BLaER1 (cell line): ENCODE measurements around the gene TMEM200B.
"Not testable (repeated sequence)": the region's sequence is repeated elsewhere in the genome, so short reads cannot be mapped to it uniquely, and the experiment has no call there.

Experiments used
- H3K27ac ChIP-seq: shearing (Covaris generic); formaldehyde crosslinking; 2 replicates; pipeline ENCODE4 v1.8.1; 2022
- H3K27me3 ChIP-seq: shearing (Covaris generic); formaldehyde crosslinking; 2 replicates; pipeline ENCODE4 v1.8.1; 2022
- H3K36me3 ChIP-seq: shearing (Covaris generic); formaldehyde crosslinking; 2 replicates; pipeline ENCODE4 v1.8.1; 2022
- H3K4me1 ChIP-seq: shearing (Covaris generic); formaldehyde crosslinking; 2 replicates; pipeline ENCODE4 v1.8.1; 2022
- H3K4me2 ChIP-seq: shearing (Covaris generic); formaldehyde crosslinking; 2 replicates; pipeline ENCODE4 v1.8.1; 2022
- H3K4me3 ChIP-seq: shearing (Covaris generic); formaldehyde crosslinking; 2 replicates; pipeline ENCODE4 v1.8.1; 2022
- H3K9ac ChIP-seq: shearing (Covaris generic); formaldehyde crosslinking; 2 replicates; pipeline ENCODE4 v1.8.1; 2022
- H3K9me3 ChIP-seq: shearing (Covaris generic); formaldehyde crosslinking; 2 replicates; pipeline ENCODE4 v1.8.1; 2022
- H4K20me1 ChIP-seq: shearing (Covaris generic); formaldehyde crosslinking; 2 replicates; pipeline ENCODE4 v1.8.1; 2022
- Cebpa-rat ChIP-seq: shearing (Covaris generic); IDR thresholded peaks from 2 replicates; pipeline ENCODE4 v1.8.1; 2022

The TMEM200B gene

DNA sequence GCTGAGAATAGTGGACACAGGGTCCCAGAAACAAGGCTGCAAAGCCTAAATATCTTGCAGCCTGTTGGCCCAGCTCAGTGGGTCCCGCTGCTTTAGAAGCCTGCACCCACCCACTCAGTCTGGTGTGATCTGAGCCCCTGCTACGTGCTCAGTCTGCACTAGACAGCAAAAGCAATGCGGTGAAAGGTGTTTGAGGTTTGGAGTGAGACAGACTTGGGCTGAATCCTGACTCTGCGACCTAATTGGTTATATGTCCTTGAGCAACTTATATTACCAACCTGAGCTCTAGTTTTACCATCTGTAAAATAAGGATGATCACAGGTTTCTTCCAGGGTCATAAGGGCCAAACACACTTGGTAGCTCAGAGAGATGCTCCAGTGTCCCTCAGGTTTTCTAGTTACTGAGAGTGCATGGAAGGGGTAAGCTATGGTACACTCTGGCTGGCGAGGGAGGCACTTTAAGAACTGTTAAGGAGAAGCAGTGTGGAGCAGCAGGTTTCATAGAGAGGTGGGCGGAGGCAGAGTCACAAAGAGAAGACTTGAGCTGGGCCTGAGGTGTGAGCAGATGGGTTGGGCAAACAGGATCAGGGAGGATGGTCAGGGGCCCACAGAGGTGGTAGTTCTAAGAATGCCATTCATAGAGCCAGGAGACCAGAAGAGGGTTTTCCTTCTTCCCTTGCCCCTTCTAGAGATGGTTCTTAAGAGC lies 10.1 kb downstream of the TMEM200B start:
- H3K36me3 ChIP-seq = peaks cover 96% of the 10 kb centered on the region
- H3K4me3 ChIP-seq = no peak overlapping the region
- no peak for TF ChIP-seq Cebpa-rat
- 0 out of 2 replicates have a peak, but pooled peaks cover 2% of the 10 kb centered on the region for H4K20me1 ChIP-seq
- no peaks in the 10 kb centered on the region for H3K4me1 ChIP-seq
- H3K9ac ChIP-seq = no peak overlapping the region
- no peak overlapping the region for H3K27ac ChIP-seq
- H3K4me2 ChIP-seq = no peak overlapping the region
- H3K27me3 ChIP-seq = no peaks in the 10 kb centered on the region
- H3K9me3 ChIP-seq = no peaks in the 10 kb centered on the region

DNA sequence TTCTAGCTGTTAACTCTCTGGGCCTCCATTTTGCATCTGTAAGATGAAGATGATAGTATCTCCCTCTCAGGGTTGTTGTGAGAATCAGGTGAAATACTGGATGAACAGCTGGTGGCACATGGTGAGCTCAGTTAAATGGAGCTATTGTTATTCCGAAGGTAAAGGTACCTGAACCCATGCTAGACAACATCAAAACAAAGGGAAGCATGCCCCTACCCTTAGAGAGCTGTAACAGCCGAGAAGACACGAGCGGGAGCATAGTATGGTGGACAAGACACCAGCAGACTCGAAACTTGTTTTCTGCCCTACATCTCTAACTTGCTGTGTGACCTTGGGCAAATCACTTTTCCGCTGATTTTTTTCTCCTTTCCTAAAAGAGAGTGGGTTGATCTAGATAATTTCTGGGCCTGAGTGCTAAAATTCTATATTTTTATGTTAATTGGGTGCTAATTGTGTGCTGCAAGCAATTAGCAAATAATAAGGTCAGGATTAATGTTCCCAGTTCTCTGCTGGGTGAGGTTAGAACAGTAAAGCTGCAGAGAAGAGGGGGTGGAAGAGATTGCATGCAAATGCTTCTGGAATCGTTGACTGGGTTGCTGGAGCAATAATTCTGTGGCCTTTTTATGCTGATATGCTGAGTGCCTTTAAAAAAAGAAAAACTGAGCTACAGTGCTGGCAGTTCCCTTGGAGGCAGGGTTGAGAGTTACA lies 10.8 kb downstream of the TMEM200B start:
- H3K36me3 ChIP-seq = peaks cover 96% of the 10 kb centered on the region
- no peaks in the 10 kb centered on the region for H3K27me3 ChIP-seq
- TF ChIP-seq Cebpa-rat = no peak
- H4K20me1 ChIP-seq = no peaks in the 10 kb centered on the region
- H3K27ac ChIP-seq = no peak overlapping the region
- no peak overlapping the region for H3K4me3 ChIP-seq
- no peak overlapping the region for H3K9ac ChIP-seq
- no peak overlapping the region for H3K4me2 ChIP-seq
- H3K9me3 ChIP-seq = no peaks in the 10 kb centered on the region
- no peaks in the 10 kb centered on the region for H3K4me1 ChIP-seq

DNA sequence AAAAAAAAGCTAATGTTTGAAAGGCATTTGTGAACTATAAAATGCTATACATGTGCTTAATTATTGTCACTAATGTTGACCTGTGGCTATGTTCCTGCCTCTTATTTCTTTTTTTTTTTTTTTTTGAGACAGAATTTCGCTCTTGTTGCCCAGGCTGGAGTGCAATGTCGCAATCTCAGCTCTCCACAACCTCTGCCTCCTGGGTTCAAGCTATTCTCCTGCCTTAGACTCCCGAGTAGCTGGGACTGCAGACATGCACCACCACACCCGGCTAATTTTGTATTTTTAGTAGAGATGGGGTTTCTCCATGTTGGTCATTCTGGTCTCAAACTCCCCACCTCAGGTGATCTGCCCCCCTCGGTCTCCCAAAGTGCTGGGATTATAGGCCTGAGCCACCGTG lies 15.7 kb downstream of the TMEM200B start:
- peaks cover 76% of the 10 kb centered on the region for H3K36me3 ChIP-seq
- not testable (repeated sequence) for H3K27ac ChIP-seq, H3K9ac ChIP-seq, H3K4me1 ChIP-seq, H3K27me3 ChIP-seq, H3K4me3 ChIP-seq, H3K9me3 ChIP-seq, H3K4me2 ChIP-seq, H4K20me1 ChIP-seq

DNA sequence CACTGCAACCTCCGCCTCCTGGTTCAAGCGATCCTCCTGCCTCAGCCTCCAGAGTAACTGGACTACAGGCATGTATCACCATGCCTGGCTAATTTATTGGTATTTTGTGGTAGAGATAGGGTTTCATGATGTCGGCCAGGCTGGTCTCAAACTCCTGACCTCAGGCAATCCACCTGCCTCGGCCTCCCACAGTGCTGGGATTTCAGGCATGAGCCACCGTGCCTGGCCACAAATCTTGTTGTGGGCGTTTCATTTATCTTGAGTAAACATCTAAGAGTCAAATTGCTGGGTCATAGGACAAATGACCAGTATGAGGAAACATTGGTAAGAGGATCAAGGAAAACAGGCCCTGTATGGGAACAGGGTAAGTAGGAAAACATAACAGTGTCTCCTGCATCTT lies 17.9 kb downstream of the TMEM200B start:
- no peak overlapping the region for H3K27ac ChIP-seq
- no peak overlapping the region for H3K4me3 ChIP-seq
- H3K36me3 ChIP-seq = peaks cover 70% of the 10 kb centered on the region
- no peaks in the 10 kb centered on the region for H4K20me1 ChIP-seq
- no peak overlapping the region for H3K9ac ChIP-seq
- H3K4me2 ChIP-seq = no peak overlapping the region
- no peaks in the 10 kb centered on the region for H3K4me1 ChIP-seq
- TF ChIP-seq Cebpa-rat = no peak
- H3K27me3 ChIP-seq = no peaks in the 10 kb centered on the region
- H3K9me3 ChIP-seq = no peaks in the 10 kb centered on the region

DNA sequence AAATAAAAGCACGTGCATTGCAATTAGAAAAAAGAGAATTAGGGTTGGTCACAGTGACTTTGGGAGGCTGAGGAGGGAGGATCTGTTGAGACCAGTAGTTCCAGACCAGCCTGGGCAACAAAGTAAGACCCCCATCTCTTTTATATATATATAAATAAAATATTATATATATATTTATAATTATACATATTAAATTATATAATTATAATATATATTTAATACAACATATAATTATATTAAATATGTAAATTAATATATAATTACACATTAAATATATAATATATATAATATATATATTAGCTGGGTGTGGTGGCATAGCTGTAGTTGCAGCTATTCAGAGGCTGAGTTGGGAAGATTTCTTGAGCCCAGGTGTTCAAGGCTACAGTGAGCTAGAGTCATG lies 23.2 kb downstream of the TMEM200B start:
- TF ChIP-seq Cebpa-rat = no peak
- H3K36me3 ChIP-seq = peaks cover 75% of the 10 kb centered on the region
- H3K27ac ChIP-seq = no peak overlapping the region
- H3K9me3 ChIP-seq = no peaks in the 10 kb centered on the region
- no peaks in the 10 kb centered on the region for H4K20me1 ChIP-seq
- no peaks in the 10 kb centered on the region for H3K4me1 ChIP-seq
- no peaks in the 10 kb centered on the region for H3K27me3 ChIP-seq
- no peak overlapping the region for H3K9ac ChIP-seq
- H3K4me2 ChIP-seq = no peak overlapping the region
- H3K4me3 ChIP-seq = no peak overlapping the region

DNA sequence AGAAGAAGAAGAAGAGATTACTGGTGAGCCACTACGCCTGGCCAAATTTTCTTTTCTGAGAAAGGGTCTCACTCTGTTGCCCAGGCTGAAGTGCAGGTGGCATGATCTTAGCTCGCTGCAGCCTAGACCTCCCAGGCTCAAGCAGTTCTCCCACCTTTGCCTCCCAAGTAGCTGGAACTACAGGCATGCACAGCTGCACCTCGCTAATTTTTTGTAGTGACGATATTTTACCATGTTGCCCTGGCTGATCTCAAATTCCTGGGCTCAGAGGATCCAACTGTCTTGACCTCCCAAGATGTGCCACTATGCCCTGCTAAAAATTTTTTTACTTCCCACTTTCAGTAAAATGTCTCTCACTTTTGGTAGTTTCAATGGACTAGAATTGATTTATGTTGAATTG lies 24.4 kb downstream of the TMEM200B start:
- H3K9me3 ChIP-seq = no peaks in the 10 kb centered on the region
- TF ChIP-seq Cebpa-rat = no peak
- H4K20me1 ChIP-seq = no peaks in the 10 kb centered on the region
- no peak overlapping the region for H3K4me3 ChIP-seq
- H3K4me2 ChIP-seq = no peak overlapping the region
- H3K27me3 ChIP-seq = no peaks in the 10 kb centered on the region
- H3K36me3 ChIP-seq = peaks cover 75% of the 10 kb centered on the region
- H3K27ac ChIP-seq = no peak overlapping the region
- no peak overlapping the region for H3K9ac ChIP-seq
- H3K4me1 ChIP-seq = no peaks in the 10 kb centered on the region

DNA sequence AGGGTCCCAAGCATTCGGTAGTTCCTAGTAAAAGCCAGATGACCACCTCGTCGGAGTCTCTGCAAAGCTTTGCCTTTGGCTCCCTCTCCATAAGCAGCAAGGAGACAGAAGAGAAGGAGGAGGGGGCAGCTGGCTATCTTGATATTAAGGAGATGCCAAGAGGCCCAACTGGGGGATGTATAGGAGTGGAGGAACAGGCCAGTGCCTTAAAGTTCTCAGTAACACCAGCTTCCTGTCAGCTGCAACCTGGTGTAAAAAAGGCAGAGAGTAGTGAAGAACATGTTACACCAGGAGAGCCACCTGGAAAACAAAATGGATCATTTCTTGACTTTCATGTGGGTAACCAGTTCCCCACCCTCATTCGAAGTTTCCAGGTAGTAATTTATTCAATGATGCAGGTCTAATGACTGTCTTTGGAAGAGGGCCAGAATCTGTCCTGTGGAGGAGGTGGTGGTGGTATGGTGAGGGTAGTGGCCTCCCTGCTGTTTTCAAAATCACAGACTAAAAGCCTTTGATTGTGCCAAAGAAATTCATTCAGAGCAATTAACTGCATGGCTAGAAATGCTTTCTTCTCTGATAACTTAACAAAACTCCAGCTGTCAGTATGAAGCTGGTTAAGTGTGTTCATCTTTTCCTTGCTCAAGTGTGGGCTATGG lies 27.3 kb downstream of the TMEM200B start:
- Histone ChIP-seq H3K36me3 (peaks cover 85% of the 10 kb centered on the region), H3K4me1 (no peaks in the 10 kb centered on the region), H3K9ac (no peak overlapping the region), H3K4me3 (no peak overlapping the region), H3K27me3 (no peaks in the 10 kb centered on the region), H3K9me3 (peaks cover 11% of the 10 kb centered on the region), H4K20me1 (no peaks in the 10 kb centered on the region), H3K27ac (no peak overlapping the region), H3K4me2 (no peak overlapping the region)
- no peak for TF ChIP-seq Cebpa-rat

DNA sequence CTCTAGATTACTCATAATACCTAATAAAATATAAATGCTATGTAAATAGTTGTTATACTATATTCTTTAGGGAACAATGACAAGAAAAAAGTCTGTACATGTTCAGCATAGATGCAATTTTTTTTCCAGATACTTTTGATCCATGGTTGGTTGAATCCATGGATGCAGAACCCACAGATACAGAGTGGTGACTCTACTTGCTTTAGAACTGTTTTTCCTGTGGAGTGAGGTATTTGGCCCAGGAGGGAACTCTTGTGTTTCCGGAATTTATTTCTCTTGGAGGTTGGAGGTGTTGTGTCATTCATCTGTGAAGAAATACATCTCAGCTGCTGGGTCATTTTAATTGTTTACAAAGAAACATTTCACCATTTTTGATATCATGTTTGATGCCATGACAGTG lies 28.7 kb downstream of the TMEM200B start:
- no peak for TF ChIP-seq Cebpa-rat
- Histone ChIP-seq H3K4me3 (no peak overlapping the region), H3K27ac (no peak overlapping the region), H3K4me1 (no peaks in the 10 kb centered on the region), H3K27me3 (no peaks in the 10 kb centered on the region), H4K20me1 (no peaks in the 10 kb centered on the region), H3K4me2 (no peak overlapping the region), H3K36me3 (peaks cover 80% of the 10 kb centered on the region), H3K9me3 (peaks cover 11% of the 10 kb centered on the region), H3K9ac (no peak overlapping the region)

DNA sequence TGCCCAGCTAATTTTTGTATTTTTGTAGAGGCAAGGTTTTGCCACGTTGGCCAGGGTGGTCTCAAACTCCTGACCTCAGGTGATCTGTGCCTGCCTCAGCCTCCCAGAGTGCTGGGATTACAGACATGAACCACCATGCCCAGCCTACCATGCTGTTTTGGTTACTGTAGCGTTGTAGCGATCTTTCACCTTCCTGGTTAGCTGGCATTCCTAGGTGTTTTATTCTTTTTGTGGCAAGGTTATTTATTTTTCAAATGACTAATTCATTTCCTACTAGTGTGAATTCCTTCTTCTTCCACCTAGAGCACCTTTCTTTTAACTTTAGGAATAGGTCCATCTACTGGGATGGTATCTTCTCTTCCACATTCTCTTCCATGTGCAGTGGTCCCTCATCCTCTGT lies 29.3 kb downstream of the TMEM200B start:
- peaks cover 78% of the 10 kb centered on the region for H3K36me3 ChIP-seq
- peaks cover 11% of the 10 kb centered on the region for H3K9me3 ChIP-seq
- no peak overlapping the region for H3K9ac ChIP-seq
- H3K27ac ChIP-seq = no peak overlapping the region
- no peak for TF ChIP-seq Cebpa-rat
- no peaks in the 10 kb centered on the region for H3K4me1 ChIP-seq
- no peak overlapping the region for H3K4me2 ChIP-seq
- no peak overlapping the region for H3K4me3 ChIP-seq
- H4K20me1 ChIP-seq = no peaks in the 10 kb centered on the region
- H3K27me3 ChIP-seq = no peaks in the 10 kb centered on the region

DNA sequence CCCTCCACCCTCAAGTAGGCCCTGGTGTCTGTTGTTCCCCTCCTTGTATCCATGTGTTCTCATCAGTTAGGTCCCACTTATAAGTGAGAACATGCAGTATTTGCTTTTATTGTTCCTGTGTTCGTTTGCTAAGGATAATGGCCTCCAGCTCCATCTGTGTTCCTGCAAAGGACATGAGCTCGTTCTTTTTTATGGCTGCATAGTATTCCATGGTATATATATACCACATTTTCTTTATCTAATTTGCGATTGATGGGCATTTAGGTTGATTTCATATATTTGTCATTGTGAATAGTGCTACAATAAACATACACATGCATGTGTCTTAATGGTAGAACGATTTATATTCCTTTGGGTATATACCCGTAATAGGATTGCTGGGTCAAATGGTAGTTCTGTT lies 31.0 kb downstream of the TMEM200B start:
- not testable (repeated sequence) for H3K4me3 ChIP-seq, H3K9ac ChIP-seq, H3K4me2 ChIP-seq, H3K27ac ChIP-seq, H3K4me1 ChIP-seq, H3K27me3 ChIP-seq, H4K20me1 ChIP-seq
- Histone ChIP-seq H3K9me3 (peaks cover 11% of the 10 kb centered on the region), H3K36me3 (peaks cover 74% of the 10 kb centered on the region)
